ENCODE results near the gene EYS. TPM values are rescaled to one million over a fixed set of nuclear protein-coding genes. Genes with fewer than 3 reads are reported as not detected.

EYS gene
- polyA plus RNA-seq, 1 experiment: not detected

GRCh38 chr6:64143101-64143500, 1563.9 kb downstream of the EYS start:
- Histone ChIP-seq H3K4me3 (ENCODE audit: low read depth, low read length) (no peak overlapping the region), H3K36me3 (ENCODE audit: control insufficient read depth, insufficient read depth, low read length) (no peaks in the 10 kb centered on the region), H3K27me3 (ENCODE audit: control insufficient read depth, insufficient read depth, low read length) (no peaks in the 10 kb centered on the region)
- DNase-seq (ENCODE audit: low read depth): no peak
- TF ChIP-seq, protein P1, sequence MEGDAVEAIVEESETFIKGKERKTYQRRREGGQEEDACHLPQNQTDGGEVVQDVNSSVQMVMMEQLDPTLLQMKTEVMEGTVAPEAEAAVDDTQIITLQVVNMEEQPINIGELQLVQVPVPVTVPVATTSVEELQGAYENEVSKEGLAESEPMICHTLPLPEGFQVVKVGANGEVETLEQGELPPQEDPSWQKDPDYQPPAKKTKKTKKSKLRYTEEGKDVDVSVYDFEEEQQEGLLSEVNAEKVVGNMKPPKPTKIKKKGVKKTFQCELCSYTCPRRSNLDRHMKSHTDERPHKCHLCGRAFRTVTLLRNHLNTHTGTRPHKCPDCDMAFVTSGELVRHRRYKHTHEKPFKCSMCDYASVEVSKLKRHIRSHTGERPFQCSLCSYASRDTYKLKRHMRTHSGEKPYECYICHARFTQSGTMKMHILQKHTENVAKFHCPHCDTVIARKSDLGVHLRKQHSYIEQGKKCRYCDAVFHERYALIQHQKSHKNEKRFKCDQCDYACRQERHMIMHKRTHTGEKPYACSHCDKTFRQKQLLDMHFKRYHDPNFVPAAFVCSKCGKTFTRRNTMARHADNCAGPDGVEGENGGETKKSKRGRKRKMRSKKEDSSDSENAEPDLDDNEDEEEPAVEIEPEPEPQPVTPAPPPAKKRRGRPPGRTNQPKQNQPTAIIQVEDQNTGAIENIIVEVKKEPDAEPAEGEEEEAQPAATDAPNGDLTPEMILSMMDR (IDR thresholded peaks at IDR 0.05; ENCODE audit: insufficient read depth, low read depth, low read length): no peak
- CTCF ChIA-PET: no interaction called here
- POLR2A ChIA-PET: no interaction called here

DNA sequence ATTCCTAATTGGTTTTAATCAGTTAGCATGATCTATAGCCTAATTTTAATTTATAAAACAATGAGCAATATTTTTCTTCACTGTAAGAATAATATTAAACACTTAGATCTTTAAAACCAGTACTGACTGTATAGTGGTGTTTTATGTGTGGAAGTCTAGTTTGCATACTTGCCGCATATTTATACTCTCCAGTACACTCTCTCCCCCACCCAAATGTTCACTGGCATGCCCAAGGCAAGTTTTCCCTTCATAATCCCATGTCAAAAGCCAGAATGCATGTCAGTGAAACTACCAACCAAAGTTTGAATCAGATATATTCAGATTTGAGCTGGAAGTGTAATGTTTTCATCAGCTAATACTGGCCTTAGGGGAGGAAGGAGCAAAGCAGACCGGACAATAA, 1565.3 kb downstream of the EYS start:
- DNase-seq (ENCODE audit: low read depth): no peak
- ChIA-PET POLR2A (no interaction called here), CTCF (no interaction called here)
- no peaks in the 10 kb centered on the region for H3K36me3 ChIP-seq (ENCODE audit: control insufficient read depth, insufficient read depth, low read length)
- H3K27me3 ChIP-seq (ENCODE audit: control insufficient read depth, insufficient read depth, low read length): no peaks in the 10 kb centered on the region
- TF ChIP-seq, protein P1 (IDR thresholded peaks at IDR 0.05; ENCODE audit: insufficient read depth, low read depth, low read length): no peak
- no peak overlapping the region for H3K4me3 ChIP-seq (ENCODE audit: low read depth, low read length)

- CTCF ChIA-PET: no interaction called here
These were observed 1578.6 kb downstream of the EYS start for GRCh38 chr6:64128301-64129024.

DNA sequence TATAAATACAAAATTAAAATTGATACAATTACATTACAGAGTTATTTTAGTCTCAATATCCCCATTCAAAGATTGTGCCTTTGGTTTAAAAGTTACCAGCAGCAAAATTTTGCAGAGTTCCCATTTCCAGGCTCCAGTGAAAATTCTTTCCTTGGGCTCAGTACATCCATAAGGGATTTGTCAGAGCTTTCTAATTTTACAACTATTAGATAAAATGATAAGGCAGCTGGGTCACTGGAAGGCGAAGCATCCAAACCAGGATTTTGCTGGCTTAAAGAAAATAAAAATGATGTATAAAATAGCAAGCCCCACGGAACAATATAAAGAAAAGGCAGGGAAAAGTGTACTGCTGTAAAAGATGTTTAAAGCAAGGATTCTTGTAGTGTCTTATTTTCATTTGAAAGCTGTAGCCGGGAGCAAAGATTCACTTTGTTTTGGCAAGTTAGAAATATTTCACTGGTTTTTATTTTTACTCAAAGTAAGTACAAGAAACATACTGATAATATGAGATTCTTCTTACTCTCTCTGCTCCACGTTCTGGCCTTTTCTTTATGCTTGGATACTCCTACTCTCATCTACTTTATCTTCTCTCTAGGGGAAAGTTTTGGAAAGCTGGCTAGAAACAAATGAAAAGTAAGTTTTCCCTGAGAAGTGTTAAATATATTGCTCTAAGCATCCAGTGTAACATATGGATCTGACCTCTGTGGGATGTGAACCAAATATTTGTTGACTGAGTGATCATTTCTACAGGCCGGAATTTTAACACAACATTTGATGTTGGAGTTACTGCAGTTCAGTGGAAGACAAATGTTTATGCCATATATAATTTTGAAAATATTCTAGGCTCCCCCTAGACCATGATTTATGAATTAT, 1583.0 kb downstream of the EYS start:
- Histone ChIP-seq H3K4me3 (ENCODE audit: low read depth, low read length) (no peak overlapping the region), H3K27me3 (ENCODE audit: control insufficient read depth, insufficient read depth, low read length) (no peaks in the 10 kb centered on the region), H3K36me3 (ENCODE audit: control insufficient read depth, insufficient read depth, low read length) (no peaks in the 10 kb centered on the region)
- TF ChIP-seq, protein P1 (IDR thresholded peaks at IDR 0.05; ENCODE audit: insufficient read depth, low read depth, low read length): no peak
- DNase-seq (ENCODE audit: low read depth): no peak
- POLR2A ChIA-PET: no interaction called here
- CTCF ChIA-PET: no interaction called here

More at GRCh38 chr6:64128301-64129024, 1578.6 kb downstream of the EYS start:
- TF ChIP-seq, protein P1 (IDR thresholded peaks at IDR 0.05; ENCODE audit: insufficient read depth, low read depth, low read length): no peak
- Histone ChIP-seq H3K27me3 (ENCODE audit: control insufficient read depth, insufficient read depth, low read length) (no peaks in the 10 kb centered on the region), H3K36me3 (ENCODE audit: control insufficient read depth, insufficient read depth, low read length) (no peaks in the 10 kb centered on the region), H3K4me3 (ENCODE audit: low read depth, low read length) (no peak overlapping the region)
- no peak for DNase-seq (ENCODE audit: low read depth)
- POLR2A ChIA-PET: no interaction called here

DNA sequence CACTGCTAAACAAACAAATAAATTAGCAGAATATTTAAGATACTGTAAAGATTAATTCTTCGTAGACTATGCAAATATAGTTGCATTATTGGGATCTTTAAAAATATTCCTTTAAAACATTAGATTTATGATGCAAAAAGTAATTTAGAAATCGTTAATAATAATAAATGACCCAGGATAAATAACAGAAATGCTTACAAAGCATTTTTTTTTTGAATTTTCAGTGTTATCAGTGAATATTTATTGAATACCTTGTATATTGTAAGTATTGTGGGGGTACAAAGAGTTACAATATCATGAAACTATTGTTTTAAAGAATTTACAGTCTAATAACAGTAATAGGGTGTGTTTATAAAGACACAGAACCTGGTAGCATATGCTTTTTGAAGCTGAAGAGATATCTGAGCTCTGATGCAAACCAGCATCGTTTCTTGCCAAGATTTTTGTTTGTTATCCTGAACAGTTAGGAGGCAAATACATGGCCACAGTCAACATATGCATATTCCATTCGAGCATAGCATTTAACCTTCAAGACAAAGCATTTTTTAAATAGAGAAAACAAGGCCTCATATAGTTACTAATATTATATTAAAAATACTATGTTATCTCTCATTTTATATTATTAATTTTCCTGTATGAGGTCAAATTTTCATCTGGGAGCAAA, 1584.2 kb downstream of the EYS start:
- Histone ChIP-seq H3K4me3 (ENCODE audit: low read depth, low read length) (no peak overlapping the region), H3K27me3 (ENCODE audit: control insufficient read depth, insufficient read depth, low read length) (no peaks in the 10 kb centered on the region), H3K36me3 (ENCODE audit: control insufficient read depth, insufficient read depth, low read length) (no peaks in the 10 kb centered on the region)
- POLR2A ChIA-PET: no interaction called here
- CTCF ChIA-PET: no interaction called here
- no peak for DNase-seq (ENCODE audit: low read depth)
- TF ChIP-seq, protein P1 (IDR thresholded peaks at IDR 0.05; ENCODE audit: insufficient read depth, low read depth, low read length): no peak
